Neural progenitor cell (in vitro differentiated cells): ENCODE results near the gene ADAMTS15.

Experiments
- EZH2 ChIP-seq: fragments of 200-600 bp; sonication (generic); IDR thresholded peaks from 2 replicates; pipeline ENCODE4 v1.6.1; 2017; ENCODE audit warnings: antibody characterized with exemption, mild to moderate bottlenecking, moderate library complexity
- EZH2phosphoT487 ChIP-seq: fragments of 200-600 bp; sonication (generic); IDR thresholded peaks from 2 replicates; pipeline ENCODE4 v1.6.1; 2017; ENCODE audit warnings: antibody characterized with exemption
- TF ChIP-seq, protein P1 (sequence below): fragments of 200-600 bp; sonication (generic); IDR thresholded peaks from 2 replicates; pipeline ENCODE4 v1.5.1; 2017; ENCODE audit warnings: antibody characterized with exemption, mild to moderate bottlenecking

DNA sequence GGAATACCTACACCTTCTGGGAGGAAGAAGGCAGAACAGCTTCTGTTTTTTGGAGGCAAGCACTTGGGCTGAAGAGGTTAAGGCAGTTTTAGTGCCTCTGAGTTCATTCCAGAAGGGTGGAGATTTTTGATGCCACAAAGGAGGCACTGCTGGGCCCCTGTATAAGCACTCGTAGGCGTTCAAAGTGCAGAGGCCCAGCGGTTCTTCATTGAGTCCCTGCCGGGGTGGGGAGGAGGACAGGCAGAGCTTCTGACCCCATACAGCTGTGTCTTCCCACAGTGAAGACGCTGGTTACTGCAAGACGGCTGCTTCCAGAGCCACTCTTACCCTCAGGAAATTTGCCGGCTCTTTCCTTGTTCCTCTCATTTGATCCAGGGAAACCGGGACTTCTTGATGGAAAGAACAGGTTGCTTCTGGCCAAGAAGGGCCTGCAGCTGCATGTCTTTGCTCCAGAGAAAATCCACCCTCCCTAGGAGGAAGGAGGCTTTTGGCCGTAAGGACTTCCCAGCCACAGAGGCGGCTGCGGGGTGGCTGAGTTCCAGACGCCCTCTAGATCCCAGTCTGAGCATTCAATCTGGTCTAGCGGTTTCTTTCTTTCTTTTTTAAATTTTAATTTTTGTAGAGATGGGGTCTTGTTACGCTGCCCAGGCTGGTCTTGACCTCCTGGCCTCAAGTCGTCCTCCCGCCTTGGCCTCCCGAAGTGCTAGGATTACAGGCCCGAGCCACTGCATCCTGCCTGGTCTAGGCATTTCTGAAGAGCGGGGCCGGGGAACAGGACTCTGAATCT lies 9.4 kb downstream of the ADAMTS15 start:
- TF ChIP-seq, protein P1, sequence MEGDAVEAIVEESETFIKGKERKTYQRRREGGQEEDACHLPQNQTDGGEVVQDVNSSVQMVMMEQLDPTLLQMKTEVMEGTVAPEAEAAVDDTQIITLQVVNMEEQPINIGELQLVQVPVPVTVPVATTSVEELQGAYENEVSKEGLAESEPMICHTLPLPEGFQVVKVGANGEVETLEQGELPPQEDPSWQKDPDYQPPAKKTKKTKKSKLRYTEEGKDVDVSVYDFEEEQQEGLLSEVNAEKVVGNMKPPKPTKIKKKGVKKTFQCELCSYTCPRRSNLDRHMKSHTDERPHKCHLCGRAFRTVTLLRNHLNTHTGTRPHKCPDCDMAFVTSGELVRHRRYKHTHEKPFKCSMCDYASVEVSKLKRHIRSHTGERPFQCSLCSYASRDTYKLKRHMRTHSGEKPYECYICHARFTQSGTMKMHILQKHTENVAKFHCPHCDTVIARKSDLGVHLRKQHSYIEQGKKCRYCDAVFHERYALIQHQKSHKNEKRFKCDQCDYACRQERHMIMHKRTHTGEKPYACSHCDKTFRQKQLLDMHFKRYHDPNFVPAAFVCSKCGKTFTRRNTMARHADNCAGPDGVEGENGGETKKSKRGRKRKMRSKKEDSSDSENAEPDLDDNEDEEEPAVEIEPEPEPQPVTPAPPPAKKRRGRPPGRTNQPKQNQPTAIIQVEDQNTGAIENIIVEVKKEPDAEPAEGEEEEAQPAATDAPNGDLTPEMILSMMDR: no peak
- TF ChIP-seq EZH2phosphoT487 (no peak), EZH2 (no peak)
